IPS-11a (cell line): Measurements from ENCODE around the gene SLC34A3.
A peak's percentile ranks its signal among the peaks of the same experiment; 100 is the strongest.

Experiments used
- H3K4me3 ChIP-seq: one replicate; pipeline ENCODE4 v1.5.1; 2013; ENCODE audit warnings: low read depth, low read length, control low read depth

Gene SLC34A3

GRCh38 chr9:137228968-137229896 is 1.5 kb upstream of the SLC34A3 start:
- no peak overlapping the region for H3K4me3 ChIP-seq

GRCh38 chr9:137229903-137230704 is 597 bp upstream of the SLC34A3 start:
- no peak overlapping the region for H3K4me3 ChIP-seq

- H3K4me3 ChIP-seq, result no peak overlapping the region
These were observed 805 bp downstream of the SLC34A3 start for GRCh38 chr9:137231372-137232039.

DNA sequence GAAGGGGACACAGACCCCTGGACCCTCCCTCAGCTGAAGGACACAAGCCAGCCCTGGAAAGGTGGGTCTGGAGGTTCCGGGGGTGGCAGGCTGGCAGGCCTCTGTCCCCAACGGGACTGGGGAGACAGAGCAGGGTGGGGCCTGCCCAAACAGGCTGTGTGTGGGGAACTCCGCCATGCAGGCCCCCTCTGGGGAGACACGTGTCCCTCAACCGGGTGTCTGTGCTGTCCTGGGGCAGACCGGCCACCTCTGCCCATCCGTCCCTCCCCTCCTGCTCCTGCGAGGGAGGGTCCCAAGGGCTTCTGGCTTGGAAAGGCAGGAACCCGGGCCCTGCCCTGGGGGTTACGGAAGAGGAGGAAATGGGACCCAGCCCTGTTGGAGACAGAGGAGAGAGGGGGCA is 1.4 kb downstream of the SLC34A3 start:
- no peak overlapping the region for H3K4me3 ChIP-seq

GRCh38 chr9:137232510-137232909 is 1.8 kb downstream of the SLC34A3 start:
- H3K4me3 ChIP-seq, result no peak overlapping the region

DNA sequence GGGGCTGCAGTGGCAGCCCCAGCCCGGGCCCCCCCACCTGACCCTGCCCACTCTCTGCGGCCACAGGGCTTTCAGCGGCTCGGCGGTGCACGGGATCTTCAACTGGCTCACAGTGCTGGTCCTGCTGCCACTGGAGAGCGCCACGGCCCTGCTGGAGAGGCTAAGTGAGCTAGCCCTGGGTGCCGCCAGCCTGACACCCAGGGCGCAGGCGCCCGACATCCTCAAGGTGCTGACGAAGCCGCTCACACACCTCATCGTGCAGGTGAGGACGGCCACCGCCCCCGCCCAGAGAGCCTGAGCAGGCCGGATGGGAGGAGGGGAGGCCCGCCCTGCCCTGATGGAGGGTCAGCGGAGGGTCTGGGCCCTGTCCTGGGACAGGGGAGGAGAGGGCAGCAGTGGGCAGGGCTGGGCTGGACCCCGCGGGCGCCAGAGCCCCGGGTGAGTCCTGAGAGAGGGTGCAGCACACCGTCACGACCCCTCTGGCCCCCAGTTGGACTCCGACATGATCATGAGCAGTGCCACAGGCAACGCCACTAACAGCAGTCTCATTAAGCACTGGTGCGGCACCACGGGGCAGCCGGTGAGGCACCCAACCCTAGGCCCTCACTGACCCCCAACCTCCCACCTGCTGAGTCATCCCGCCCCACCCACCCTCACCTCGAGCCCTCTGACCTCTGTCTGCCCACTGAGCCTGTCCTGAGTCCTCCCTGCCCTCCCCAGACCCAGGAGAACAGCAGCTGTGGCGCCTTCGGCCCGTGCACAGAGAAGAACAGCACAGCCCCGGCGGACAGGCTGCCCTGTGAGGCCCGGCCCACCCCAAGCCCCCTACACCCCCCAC is 2.7 kb downstream of the SLC34A3 start:
- no peak overlapping the region for H3K4me3 ChIP-seq

DNA sequence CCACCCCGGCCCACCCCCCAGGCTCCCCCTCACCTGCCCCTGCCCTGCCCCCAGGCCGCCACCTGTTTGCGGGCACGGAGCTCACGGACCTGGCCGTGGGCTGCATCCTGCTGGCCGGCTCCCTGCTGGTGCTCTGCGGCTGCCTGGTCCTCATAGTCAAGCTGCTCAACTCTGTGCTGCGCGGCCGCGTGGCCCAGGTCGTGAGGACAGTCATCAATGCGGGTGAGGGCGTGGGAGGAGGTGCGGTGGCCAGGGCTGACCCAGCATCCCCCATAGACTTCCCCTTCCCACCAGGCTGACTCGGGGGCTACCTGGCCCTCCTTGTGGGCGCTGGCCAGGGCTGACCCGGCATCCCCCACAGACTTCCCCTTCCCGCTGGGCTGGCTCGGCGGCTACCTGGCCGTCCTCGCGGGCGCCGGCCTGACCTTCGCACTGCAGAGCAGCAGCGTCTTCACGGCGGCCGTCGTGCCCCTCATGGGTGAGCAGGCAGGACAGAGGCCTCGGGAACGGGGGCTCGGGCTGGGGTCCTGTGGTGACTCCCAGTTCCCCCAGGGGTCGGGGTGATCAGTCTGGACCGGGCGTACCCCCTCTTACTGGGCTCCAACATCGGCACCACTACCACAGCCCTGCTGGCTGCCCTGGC is 3.5 kb downstream of the SLC34A3 start:
- H3K4me3 ChIP-seq, result no peak overlapping the region

GRCh38 chr9:137234758-137235423 is 4.2 kb downstream of the SLC34A3 start:
- H3K4me3 ChIP-seq, result no peak overlapping the region

DNA sequence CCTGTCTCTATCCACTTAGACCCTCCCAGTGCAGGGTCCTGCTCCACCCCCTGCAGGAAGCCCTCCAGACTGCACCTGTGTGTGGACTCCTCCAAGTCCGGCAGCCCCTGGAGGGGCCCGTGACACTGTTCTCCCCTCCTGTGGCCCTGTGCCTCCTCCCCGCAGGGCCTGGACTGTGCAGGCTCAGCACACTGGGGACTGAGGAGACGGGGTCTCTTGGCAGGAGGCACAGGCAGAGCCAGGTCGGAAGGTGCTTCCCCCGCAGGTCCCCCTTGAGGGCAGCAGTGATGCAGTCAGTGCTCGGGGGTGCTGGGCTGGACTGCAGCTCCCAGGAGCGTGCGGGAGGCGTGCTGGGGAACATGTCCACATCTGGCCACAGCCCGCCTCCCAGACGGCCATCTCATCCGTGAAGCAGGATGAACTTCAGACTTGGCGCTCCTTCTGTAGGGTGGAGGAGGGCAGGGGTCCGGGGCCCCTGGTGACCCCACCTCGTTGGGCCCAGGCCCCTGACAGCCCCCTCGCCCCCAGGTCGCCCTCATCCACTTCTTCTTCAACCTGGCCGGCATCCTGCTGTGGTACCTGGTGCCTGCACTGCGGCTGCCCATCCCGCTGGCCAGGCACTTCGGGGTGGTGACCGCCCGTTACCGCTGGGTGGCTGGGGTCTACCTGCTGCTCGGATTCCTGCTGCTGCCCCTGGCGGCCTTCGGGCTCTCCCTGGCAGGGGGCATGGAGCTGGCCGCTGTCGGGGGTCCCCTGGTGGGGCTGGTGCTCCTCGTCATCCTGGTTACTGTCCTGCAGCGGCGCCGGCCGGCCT is 4.9 kb downstream of the SLC34A3 start:
- no peak overlapping the region for H3K4me3 ChIP-seq

- no peak overlapping the region for H3K4me3 ChIP-seq
These were observed 5.7 kb downstream of the SLC34A3 start for GRCh38 chr9:137236238-137236935.

DNA sequence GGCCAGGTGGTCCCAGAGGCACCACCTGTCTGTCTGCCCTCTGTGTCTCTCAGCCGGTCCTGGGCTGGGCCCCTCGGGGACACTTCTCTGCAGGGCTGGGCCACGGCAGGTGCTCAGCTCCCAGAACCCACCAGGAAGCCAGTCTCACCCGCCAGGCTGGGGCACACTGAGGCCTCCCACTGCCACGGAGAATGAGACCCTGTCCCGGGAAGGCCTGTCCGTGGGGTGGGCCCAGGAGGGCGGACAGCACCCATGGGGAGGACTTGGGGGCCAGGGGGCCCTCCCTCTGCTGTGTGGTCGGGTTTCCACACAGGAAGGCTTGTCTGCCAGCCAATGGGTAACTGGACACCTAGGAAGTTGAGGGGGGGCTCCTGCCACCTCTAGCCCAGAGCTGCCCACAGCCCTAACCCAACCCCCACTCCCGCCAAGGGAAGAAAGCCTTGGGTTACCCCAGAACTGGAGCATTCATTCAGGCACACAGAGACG is 6.3 kb downstream of the SLC34A3 start:
- H3K4me3 ChIP-seq, result no peak overlapping the region

DNA sequence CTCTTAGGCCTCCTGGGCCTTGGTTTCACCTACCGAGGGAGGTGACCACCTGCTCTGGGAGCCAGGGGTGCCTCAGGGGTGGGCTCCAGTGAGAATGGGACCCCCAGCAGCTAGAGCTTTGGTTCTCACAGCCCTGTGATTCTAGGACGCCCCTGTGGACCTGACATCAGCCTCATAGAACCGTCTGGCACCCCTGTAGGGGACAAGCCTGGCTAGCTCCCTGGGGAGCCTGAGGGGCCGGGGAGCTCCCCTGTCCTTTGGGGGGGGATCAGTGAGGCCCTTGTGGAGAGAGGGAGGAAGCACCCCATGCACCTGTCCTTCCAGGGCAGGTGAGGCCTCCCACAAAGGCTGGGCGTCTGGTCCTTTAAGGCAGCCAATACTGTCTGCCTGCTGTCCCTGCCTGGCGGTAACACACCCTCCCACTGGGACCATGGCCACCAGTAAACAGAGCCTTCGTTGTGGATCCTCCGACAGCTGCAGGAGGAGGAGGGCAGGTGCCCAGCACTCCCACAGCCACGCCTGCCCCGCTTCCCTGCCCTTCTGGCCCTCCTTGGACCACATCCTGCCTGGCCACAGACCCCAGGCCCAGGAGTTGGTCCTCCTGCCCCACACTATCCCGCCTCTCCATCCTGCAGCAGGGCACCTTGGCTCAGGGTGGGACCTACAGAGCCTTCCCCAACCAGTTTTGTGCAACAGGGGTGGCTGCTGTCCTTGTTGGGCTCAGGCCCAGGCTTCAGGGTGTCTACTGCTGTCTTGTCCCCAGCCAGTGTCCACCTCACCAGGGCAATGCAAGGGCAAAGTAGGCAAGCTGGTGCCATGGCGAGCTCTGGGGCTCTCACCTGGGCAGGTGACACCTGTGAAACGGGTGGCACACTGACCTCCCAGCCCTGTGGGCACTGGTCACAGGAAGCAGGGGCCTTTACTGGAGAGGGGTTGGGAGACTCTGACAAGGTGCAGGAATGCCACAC is 7.3 kb downstream of the SLC34A3 start:
- H3K4me3 ChIP-seq, result no peak overlapping the region

DNA sequence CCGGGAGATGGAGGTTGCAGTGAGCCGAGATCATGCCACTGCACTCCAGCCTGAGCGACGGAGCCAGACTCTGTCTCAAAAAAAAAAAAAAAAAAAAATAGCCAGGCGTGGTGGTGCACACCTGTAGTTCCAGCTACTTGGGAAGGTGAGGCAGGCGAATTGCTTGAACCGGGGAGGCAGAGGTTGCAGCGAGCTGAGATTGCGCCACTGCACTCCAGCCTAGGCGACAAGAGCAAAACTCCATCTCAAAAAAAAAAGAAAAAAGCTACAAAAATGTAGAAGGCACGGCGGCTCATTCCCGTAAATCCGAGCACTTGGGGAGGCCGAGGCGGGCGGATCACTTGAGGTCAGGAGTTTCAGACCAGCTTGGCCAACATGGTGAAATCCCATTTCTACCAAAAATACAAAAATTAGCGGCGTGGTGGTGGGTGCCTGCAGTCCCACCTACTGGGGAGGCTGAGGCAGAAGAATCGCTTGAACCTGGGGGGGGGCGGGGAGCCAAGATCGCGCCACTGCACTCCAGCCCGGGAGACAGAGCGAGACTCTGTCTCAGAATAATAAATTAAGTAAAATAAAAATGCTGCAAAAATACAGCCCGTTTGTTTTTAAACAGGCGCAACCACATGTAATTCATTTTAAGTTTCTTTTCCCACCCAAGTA is 9.0 kb downstream of the SLC34A3 start:
- H3K4me3 ChIP-seq, result peak overlapping the region; percentile 69

GRCh38 chr9:137240318-137240840 is 9.7 kb downstream of the SLC34A3 start:
- peak overlapping the region; percentile 69 for H3K4me3 ChIP-seq

DNA sequence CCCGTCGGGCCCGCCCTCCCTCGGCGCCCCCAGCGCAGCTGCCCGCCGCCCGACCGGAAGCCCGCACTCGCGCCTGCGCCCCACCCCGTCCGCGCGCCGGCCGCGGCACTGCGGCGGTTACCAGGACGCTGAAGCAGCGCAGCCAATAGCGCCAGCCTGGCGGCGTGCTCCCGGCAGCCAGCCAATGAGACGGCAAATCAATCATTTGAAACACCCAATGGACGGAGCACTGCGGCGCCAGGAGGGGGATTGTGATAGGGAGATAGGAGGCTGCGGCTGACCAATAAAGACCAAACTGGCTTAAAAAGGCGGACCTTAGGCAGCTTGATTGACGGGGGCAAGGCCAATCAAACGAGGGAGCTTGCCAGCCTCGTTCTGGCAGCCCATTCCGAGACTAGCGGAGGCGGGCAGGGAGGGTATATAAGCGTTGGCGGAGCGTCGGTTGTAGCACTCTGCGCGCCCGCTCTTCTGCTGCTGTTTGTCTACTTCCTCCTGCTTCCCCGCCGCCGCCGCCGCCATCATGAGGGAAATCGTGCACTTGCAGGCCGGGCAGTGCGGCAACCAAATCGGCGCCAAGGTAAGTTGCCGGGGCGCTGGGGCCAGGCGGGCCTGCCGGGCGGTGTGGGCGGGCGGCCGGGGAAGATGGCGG is 10.3 kb downstream of the SLC34A3 start, which contains the start of gene TUBB4B:
TUBB4B (plus strand) TSS at position 447 of the 649 bp plus-strand sequence; CDS start at position 521, 74 bp downstream.
- H3K4me3 ChIP-seq, result peak within 1 kb of the TSS; percentile 89
